Lower lobe of right lung (tissue), 2 donors: ENCODE measurements around the gene REPS1. TPM values are rescaled to one million over a fixed set of nuclear protein-coding genes. Genes with fewer than 3 reads are reported as not detected.

Experiments
- ATAC-seq, 2 donors: fragments of 200-7000 bp; cut with Tn5 transposase; one replicate each; pipeline ENCODE4 v1.9.1; 2020 to 2022; ENCODE audit warnings: mild to moderate bottlenecking in 2 of 2, moderate library complexity in 2 of 2
- DNase-seq: peaks from one replicate; pipeline ENCODE4 v3.0.0-alpha.2; 2020
- H3K27ac ChIP-seq: fragments of 200-600 bp; one replicate; pipeline ENCODE4 v1.8.0; 2022
- H3K27me3 ChIP-seq: fragments of 200-600 bp; one replicate; pipeline ENCODE4 v1.8.0; 2022; ENCODE audit warnings: low read depth
- H3K36me3 ChIP-seq: fragments of 200-600 bp; one replicate; pipeline ENCODE4 v1.8.0; 2022; ENCODE audit warnings: mild to moderate bottlenecking
- H3K4me1 ChIP-seq: fragments of 200-600 bp; one replicate; pipeline ENCODE4 v1.8.0; 2022
- H3K4me3 ChIP-seq: fragments of 200-600 bp; one replicate; pipeline ENCODE4 v1.8.0; 2022; ENCODE audit warnings: mild to moderate bottlenecking
- H3K9me3 ChIP-seq: fragments of 200-600 bp; one replicate; pipeline ENCODE4 v1.8.0; 2022
- intact Hi-C: fragments of 100-400 bp; cut with DNase I; formaldehyde crosslinking; loops from one replicate; pipeline ENCODE4 v1.11.0; 2022
- total RNA-seq: library from RNA; stranded (reverse); fragmentation: NEBNext Ultra II Directional; extraction: Animal tissue kit (Norgen Biotek cat#: 25700); gene quantifications from one replicate; pipeline ENCODE4 v1.2.1, GENCODE V29; 2021
- TF ChIP-seq, protein P1 (sequence below): fragments of 200-600 bp; IDR thresholded peaks from one replicate; pipeline ENCODE4 v1.8.0; 2022; ENCODE audit warnings: antibody characterized with exemption, mild to moderate bottlenecking
- donor health status: DM: no; HTN: yes; CAD: no; lungs with severe emphysema.

Gene REPS1
- total RNA-seq, 1 donor from 2014 or later = 39.1 TPM

DNA sequence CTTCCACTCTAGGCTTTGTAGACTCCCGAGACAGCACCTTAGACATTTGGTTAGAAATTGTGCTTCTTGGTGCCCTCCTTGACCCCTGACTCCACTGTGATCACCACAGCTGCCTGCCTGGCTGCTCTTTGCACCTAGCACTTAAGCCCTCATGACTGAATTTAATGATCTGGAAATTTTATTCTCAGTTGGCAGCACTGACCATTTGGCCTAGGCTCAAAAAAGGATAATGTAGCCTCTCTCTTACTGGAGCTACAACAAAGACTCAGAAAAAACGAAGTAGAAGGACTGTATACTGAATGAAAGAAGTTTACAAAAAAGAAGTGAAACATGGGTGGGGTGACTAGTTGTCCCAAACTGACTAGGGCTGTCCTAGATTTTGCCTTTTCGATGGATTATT, 29.2 kb upstream of the REPS1 start:
- no peak overlapping the region for H3K4me3 ChIP-seq
- peaks cover 7% of the 10 kb centered on the region for H3K4me1 ChIP-seq
- H3K36me3 ChIP-seq = no peaks in the 10 kb centered on the region
- no peak for ATAC-seq
- H3K27me3 ChIP-seq = no peaks in the 10 kb centered on the region
- TF ChIP-seq, protein P1, sequence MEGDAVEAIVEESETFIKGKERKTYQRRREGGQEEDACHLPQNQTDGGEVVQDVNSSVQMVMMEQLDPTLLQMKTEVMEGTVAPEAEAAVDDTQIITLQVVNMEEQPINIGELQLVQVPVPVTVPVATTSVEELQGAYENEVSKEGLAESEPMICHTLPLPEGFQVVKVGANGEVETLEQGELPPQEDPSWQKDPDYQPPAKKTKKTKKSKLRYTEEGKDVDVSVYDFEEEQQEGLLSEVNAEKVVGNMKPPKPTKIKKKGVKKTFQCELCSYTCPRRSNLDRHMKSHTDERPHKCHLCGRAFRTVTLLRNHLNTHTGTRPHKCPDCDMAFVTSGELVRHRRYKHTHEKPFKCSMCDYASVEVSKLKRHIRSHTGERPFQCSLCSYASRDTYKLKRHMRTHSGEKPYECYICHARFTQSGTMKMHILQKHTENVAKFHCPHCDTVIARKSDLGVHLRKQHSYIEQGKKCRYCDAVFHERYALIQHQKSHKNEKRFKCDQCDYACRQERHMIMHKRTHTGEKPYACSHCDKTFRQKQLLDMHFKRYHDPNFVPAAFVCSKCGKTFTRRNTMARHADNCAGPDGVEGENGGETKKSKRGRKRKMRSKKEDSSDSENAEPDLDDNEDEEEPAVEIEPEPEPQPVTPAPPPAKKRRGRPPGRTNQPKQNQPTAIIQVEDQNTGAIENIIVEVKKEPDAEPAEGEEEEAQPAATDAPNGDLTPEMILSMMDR = no peak
- no peaks in the 10 kb centered on the region for H3K9me3 ChIP-seq
- no peak for DNase-seq
- H3K27ac ChIP-seq = no peak overlapping the region
- intact Hi-C loops = no loop called here

DNA sequence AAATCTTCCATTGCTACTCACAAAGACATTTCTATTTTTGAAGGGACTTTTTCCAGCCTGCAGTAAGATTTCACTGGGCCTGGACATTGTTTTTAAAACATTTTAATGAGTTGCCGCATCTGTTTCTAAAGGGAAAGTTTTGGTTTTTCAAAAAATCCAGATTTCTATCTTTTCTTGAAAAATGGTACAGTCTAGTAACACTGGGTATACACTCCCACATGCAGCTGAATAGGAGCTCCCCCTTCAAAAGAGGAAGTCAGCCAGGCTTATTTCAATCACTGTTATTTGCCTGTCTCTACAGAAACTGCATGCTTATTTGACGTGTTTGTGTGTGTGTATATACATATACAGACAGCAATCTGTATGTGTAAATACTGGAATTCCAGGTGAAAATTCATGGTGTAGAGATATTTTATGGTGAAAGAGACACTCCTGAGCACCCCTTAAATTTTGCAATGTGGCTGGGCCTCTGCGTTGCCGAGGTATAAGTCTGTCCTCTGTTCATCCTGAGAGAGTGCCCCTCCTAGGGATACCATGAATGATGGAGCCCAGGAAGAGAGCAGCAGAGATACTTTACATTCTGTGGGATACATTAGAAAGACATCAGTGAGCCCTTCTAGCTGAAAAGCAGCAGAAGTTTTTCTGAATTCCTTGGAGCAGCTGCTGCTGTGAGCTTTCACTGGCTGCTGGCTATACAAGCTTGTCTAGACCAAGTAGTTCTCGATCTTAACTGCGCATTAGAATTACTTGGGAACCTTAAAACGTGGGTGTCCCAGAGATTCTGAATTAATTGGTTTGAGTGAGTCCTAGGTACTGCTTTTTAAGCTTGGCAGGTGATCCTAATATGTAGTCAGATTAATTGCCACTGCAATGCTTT, 28.5 kb upstream of the REPS1 start:
- Histone ChIP-seq H3K27me3 (no peaks in the 10 kb centered on the region), H3K36me3 (no peaks in the 10 kb centered on the region), H3K9me3 (no peaks in the 10 kb centered on the region), H3K4me1 (peaks cover 7% of the 10 kb centered on the region), H3K27ac (no peak overlapping the region), H3K4me3 (no peak overlapping the region)
- TF ChIP-seq, protein P1 = no peak
- DNase-seq (no peak), ATAC-seq (peak in 1 of 2 donors; percentile 49)
- intact Hi-C loops = no loop called here

DNA sequence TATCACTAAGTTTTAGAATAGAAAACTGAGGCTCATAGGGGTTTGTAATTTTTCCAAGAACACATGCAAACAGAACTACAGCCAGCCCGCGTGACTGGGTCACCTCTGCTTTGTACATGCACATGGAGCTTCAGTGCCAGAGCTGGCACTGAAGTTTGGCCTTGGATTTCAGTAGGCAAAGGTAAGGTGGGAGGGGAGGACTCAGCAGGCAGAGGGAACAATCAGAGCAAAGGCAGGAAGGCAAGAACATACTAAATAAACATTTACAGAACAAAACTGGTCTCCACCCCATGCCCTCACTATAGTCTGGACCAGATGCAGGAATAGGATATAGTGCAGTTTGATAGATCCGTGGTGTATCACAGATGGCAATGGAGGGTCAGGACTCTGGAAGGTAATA, 26.9 kb upstream of the REPS1 start:
- H3K36me3 ChIP-seq = no peaks in the 10 kb centered on the region
- intact Hi-C loops = no loop called here
- no peaks in the 10 kb centered on the region for H3K9me3 ChIP-seq
- no peak for DNase-seq
- TF ChIP-seq, protein P1 = no peak
- H3K4me3 ChIP-seq = no peak overlapping the region
- no peak overlapping the region for H3K27ac ChIP-seq
- peaks cover 7% of the 10 kb centered on the region for H3K4me1 ChIP-seq
- H3K27me3 ChIP-seq = no peaks in the 10 kb centered on the region
- ATAC-seq = no peak

DNA sequence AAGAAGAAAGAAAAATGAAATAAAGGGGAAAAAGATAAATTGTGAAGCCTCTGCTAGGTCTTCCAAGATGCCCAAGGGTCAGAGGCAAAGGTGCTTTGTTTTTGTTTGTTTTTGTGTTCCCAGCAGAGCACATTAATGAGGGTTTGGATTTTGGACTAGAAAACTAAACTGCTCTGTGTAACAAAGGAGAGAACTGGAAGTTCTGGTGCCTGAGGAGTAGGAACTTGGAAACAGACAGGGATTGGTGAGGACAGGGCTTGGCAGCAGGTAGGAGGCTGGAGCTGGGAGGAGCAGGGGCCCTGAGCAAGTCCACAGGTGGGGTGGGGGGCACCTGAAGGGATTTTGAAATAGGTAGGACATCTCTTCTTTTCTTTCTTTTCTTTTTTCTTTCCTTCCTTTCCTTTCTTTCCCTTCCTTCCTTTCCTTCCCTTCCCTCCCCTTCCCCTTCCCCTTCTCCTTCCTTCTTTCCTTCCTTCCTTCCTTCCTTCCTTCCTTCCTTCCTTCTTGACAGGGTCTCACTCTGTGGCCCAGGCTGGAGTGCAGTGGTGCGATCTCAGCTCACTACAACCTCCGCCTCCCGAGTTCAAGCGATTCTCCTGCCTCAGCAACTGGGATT, 25.2 kb upstream of the REPS1 start:
- Histone ChIP-seq H3K27ac (no peak overlapping the region), H3K4me1 (peaks cover 7% of the 10 kb centered on the region), H3K4me3 (no peak overlapping the region), H3K27me3 (no peaks in the 10 kb centered on the region), H3K36me3 (no peaks in the 10 kb centered on the region), H3K9me3 (no peaks in the 10 kb centered on the region)
- ATAC-seq (no peak), DNase-seq (no peak)
- intact Hi-C loops = no loop called here
- TF ChIP-seq, protein P1 = no peak

DNA sequence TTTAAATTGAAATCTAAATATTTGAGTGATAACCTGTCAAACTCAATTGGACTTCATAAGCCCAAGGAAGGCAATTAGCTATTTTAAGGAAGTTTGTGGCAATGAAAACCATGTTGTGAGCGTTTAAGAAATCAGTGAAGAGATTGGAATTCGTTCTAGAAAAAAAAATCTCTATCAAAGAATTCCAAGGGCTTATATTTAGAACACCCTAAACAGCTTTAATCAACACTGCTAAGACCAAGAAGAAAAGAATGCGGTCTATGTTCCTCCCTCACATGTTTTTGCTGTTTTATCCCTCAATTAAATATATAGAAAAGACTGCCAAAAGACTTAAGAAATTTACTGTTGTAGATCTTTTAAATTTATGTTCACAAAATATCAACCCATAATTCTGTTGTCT, 23.9 kb upstream of the REPS1 start:
- H3K27me3 ChIP-seq = no peaks in the 10 kb centered on the region
- no peak overlapping the region for H3K4me3 ChIP-seq
- no peaks in the 10 kb centered on the region for H3K9me3 ChIP-seq
- TF ChIP-seq, protein P1 = no peak
- peaks cover under 1% of the 10 kb centered on the region for H3K4me1 ChIP-seq
- no peaks in the 10 kb centered on the region for H3K36me3 ChIP-seq
- intact Hi-C loops = no loop called here
- H3K27ac ChIP-seq = no peak overlapping the region
- ATAC-seq (no peak), DNase-seq (no peak)
